Testis (tissue), 3 donors: ENCODE measurements around the gene TRIM72. TPM values are rescaled to one million over a fixed set of nuclear protein-coding genes. Genes with fewer than 3 reads are reported as not detected.
"Not testable (repeated sequence)": the region's sequence is repeated elsewhere in the genome, so short reads cannot be mapped to it uniquely, and the experiment has no call there.

Experiments
- DNase-seq: peaks from one replicate; pipeline ENCODE4 v3.0.0-alpha.2; 2019
- H3K27ac ChIP-seq, 2 donors: fragments of 200-600 bp; sonication (generic); one replicate each; pipeline ENCODE4 v1.5.1; 2019
- H3K27me3 ChIP-seq: fragments of 200-600 bp; sonication (generic); one replicate; pipeline ENCODE4 v1.5.1; 2019
- H3K36me3 ChIP-seq: fragments of 200-600 bp; sonication (generic); one replicate; pipeline ENCODE4 v1.5.1; 2017; ENCODE audit warnings: low read depth; ENCODE audit errors: missing control alignments
- H3K4me1 ChIP-seq: fragments of 200-600 bp; sonication (generic); one replicate; pipeline ENCODE4 v1.5.1; 2019
- H3K4me3 ChIP-seq, 2 donors: fragments of 200-600 bp; sonication (generic); one replicate each; pipeline ENCODE4 v1.5.1; 2017 to 2019
- H3K9me3 ChIP-seq: fragments of 200-600 bp; sonication (generic); one replicate; pipeline ENCODE4 v1.5.1; 2017
- POLR2A ChIP-seq: fragments of 450-650 bp; IDR thresholded peaks from one replicate; pipeline ENCODE4 v1.6.1; 2017; ENCODE audit warnings: antibody characterized with exemption, mild to moderate bottlenecking, moderate library complexity
- WGBS, 2 donors: methylation state at CpG; one replicate each; pipeline ENCODE4 v1.1.5; 2018; 5-methylcytosine and 5-hydroxymethylcytosine counted together
- intact Hi-C: fragments of 100-400 bp; cut with DNase I; formaldehyde crosslinking; loops from one replicate; pipeline ENCODE4 v1.15.1; 2023; ENCODE audit warnings: low total_unique reads
- polyA plus RNA-seq: library from polyadenylated mRNA; stranded (reverse); fragments of 350-450 nt; fragmentation: Illumina TruSeq; extraction: RNeasy Lipid Tissue Mini Kit (QIAGEN cat#74804); gene quantifications from one replicate; pipeline ENCODE4 v1.2.3, GENCODE V29; 2014; ENCODE audit warnings: low read depth, low replicate concordance; ENCODE audit not compliant: insufficient read depth
- total RNA-seq, 2 donors: library from RNA; depleted of rRNA; stranded (reverse); fragments of >200 nt; gene quantifications; one replicate each; pipeline ENCODE4 v1.2.3, GENCODE V29; 2016
- TF ChIP-seq, protein P1 (sequence below), 3 experiments: fragments of 450-650 bp in 2 of 3; fragments of 200-600 bp in 1 of 3; sonication (generic) in 1 of 3; IDR thresholded peaks; one replicate each; pipeline ENCODE4 v1.5.1; 2016 to 2019; ENCODE audit warnings: antibody characterized with exemption in 3 of 3, mild to moderate bottlenecking in 2 of 3, moderate library complexity in 1 of 3

The TRIM72 gene
- total and polyA plus RNA-seq, 3 donors from 2014 or later = 0.50 to 0.58 (median 0.55) TPM

- Histone ChIP-seq H3K4me1 (no peaks in the 10 kb centered on the region), H3K27me3 (no peaks in the 10 kb centered on the region), H3K4me3 (no peak overlapping the region), H3K36me3 (no peaks in the 10 kb centered on the region), H3K27ac (no peak overlapping the region), H3K9me3 (no peaks in the 10 kb centered on the region)
- TF ChIP-seq, protein P1, sequence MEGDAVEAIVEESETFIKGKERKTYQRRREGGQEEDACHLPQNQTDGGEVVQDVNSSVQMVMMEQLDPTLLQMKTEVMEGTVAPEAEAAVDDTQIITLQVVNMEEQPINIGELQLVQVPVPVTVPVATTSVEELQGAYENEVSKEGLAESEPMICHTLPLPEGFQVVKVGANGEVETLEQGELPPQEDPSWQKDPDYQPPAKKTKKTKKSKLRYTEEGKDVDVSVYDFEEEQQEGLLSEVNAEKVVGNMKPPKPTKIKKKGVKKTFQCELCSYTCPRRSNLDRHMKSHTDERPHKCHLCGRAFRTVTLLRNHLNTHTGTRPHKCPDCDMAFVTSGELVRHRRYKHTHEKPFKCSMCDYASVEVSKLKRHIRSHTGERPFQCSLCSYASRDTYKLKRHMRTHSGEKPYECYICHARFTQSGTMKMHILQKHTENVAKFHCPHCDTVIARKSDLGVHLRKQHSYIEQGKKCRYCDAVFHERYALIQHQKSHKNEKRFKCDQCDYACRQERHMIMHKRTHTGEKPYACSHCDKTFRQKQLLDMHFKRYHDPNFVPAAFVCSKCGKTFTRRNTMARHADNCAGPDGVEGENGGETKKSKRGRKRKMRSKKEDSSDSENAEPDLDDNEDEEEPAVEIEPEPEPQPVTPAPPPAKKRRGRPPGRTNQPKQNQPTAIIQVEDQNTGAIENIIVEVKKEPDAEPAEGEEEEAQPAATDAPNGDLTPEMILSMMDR (IDR thresholded peaks at IDR 0.05) = no peak
- no peak for TF ChIP-seq POLR2A
- intact Hi-C loops = no loop called here
- WGBS, 2 donors = 86 to 90% methylated on average over 10 of the region's 10 CpGs
- DNase-seq = no peak
Measured at GRCh38 chr16:31268891-31269290, 55.0 kb downstream of the TRIM72 start.

DNA sequence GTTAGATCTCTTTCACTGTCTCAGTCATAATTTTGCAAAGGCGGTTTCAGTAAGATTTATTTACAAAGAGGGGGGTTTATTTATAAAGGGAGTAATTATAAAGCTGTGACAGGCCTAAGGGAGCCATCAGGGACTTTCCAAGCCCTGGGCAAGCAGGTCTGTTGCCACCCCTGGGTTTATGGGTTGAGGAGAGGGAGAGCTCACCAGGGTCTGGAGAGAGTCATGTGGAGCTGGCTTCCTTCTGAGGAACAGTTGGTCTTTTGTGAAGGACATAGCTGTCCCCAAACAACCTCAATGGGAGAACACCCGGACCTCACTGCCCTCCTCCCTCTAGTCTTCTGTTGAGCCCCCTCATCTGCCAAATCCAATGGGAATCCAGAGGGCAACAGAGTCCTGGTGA is 55.6 kb downstream of the TRIM72 start:
- no peaks in the 10 kb centered on the region for H3K9me3 ChIP-seq
- TF ChIP-seq, protein P1 (IDR thresholded peaks at IDR 0.05) = no peak
- TF ChIP-seq POLR2A = no peak
- H3K4me3 ChIP-seq = no peak overlapping the region
- no peak for DNase-seq
- WGBS, 2 donors = 66% methylated on average over 2 of the region's 2 CpGs
- no peak overlapping the region for H3K27ac ChIP-seq
- no peaks in the 10 kb centered on the region for H3K4me1 ChIP-seq
- no peaks in the 10 kb centered on the region for H3K36me3 ChIP-seq
- no peaks in the 10 kb centered on the region for H3K27me3 ChIP-seq
- intact Hi-C loops = no loop called here

GRCh38 chr16:31269973-31270372 is 56.1 kb downstream of the TRIM72 start:
- 73 to 86% methylated on average over 3 of the region's 3 CpGs for WGBS, 2 donors
- intact Hi-C loops = not testable (repeated sequence)

DNA sequence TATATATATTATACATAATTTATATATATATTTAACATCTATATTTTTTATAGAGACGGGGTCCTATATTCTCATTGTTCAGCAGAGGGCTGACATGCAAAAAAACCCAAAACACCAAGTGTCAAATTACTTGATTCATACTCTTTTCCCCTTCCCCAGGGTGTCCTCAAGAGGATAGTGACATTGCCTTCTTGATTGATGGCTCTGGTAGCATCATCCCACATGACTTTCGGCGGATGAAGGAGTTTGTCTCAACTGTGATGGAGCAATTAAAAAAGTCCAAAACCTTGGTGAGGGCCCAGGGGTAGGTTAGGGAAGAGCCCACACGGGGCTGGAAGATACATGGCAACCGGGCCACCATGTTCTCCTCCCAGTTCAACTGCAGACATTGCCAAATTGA is 56.9 kb downstream of the TRIM72 start:
- Histone ChIP-seq H3K36me3 (no peaks in the 10 kb centered on the region), H3K4me1 (no peaks in the 10 kb centered on the region), H3K9me3 (no peaks in the 10 kb centered on the region), H3K27me3 (no peaks in the 10 kb centered on the region), H3K27ac (no peak overlapping the region), H3K4me3 (no peak overlapping the region)
- intact Hi-C loops = no loop called here
- DNase-seq = no peak
- WGBS, 2 donors = 78 to 91% methylated on average over 5 of the region's 5 CpGs
- TF ChIP-seq, protein P1 (IDR thresholded peaks at IDR 0.05) = no peak
- TF ChIP-seq POLR2A = no peak

More at GRCh38 chr16:31269973-31270372, 56.1 kb downstream of the TRIM72 start:
- not testable (repeated sequence) for H3K4me1 ChIP-seq, DNase-seq, H3K36me3 ChIP-seq, H3K4me3 ChIP-seq, H3K27me3 ChIP-seq, H3K27ac ChIP-seq, H3K9me3 ChIP-seq

- no peaks in the 10 kb centered on the region for H3K36me3 ChIP-seq
- H3K27ac ChIP-seq = no peak overlapping the region
- intact Hi-C loops = no loop called here
- no peaks in the 10 kb centered on the region for H3K4me1 ChIP-seq
- no peak for DNase-seq
- TF ChIP-seq POLR2A = no peak
- TF ChIP-seq, protein P1 (IDR thresholded peaks at IDR 0.05) = no peak
- H3K9me3 ChIP-seq = no peaks in the 10 kb centered on the region
- H3K27me3 ChIP-seq = no peaks in the 10 kb centered on the region
- 58 to 76% methylated on average over 11 to 16 of the region's 16 CpGs for WGBS, 2 donors
- no peak overlapping the region for H3K4me3 ChIP-seq
Measured at GRCh38 chr16:31271621-31272190, 57.8 kb downstream of the TRIM72 start.
